ENCODE measurements around the gene NADSYN1.

Gene NADSYN1

DNA sequence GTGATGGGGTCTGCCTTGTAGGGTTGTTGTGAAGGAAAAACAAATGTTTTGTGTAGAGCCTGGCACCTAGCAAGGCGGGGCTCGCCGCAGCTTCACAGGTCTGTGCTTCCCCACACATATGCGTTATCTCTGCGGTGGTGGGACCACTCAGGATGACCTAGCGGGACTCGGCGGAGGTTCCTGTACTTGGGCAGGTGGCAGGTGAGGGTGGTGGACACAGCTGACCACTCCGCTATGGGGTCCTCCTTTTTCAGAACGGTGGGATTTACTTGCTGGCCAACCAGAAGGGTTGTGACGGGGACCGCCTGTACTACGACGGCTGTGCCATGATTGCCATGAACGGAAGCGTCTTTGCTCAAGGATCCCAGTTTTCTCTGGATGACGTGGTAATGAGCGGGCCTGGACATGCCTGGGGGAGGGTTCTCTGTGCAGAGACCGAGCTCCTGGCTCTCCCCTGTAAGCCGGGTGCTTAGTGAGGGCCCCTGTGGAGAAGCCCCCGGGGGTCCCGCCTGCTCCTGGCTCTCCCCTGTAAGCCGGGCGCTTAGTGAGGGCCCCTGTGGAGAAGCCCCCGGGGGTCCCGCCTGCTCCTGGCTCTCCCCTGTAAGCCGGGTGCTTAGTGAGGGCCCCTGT lies 21.3 kb downstream of the NADSYN1 start:
- DNase-seq: no peak

- DNase-seq: no peak
These were observed 21.9 kb downstream of the NADSYN1 start for GRCh38 chr11:71474771-71475483.

GRCh38 chr11:71476031-71476430 lies 23.0 kb downstream of the NADSYN1 start:
- no peak for DNase-seq

GRCh38 chr11:71476926-71477640 lies 24.1 kb downstream of the NADSYN1 start:
- no peak for DNase-seq

GRCh38 chr11:71477641-71478527 lies 24.9 kb downstream of the NADSYN1 start:
- DNase-seq: no peak

GRCh38 chr11:71478528-71478840 lies 25.5 kb downstream of the NADSYN1 start:
- DNase-seq: no peak

- no peak for DNase-seq
These were observed 28.3 kb downstream of the NADSYN1 start for GRCh38 chr11:71481101-71481960.

- no peak for DNase-seq
These were observed 29.2 kb downstream of the NADSYN1 start for GRCh38 chr11:71482216-71482615.

- no peak for DNase-seq
These were observed 29.9 kb downstream of the NADSYN1 start for GRCh38 chr11:71482746-71483364.

GRCh38 chr11:71483692-71484091 lies 30.7 kb downstream of the NADSYN1 start:
- DNase-seq: no peak

- DNase-seq: no peak
These were observed 31.5 kb downstream of the NADSYN1 start for GRCh38 chr11:71484248-71485062.

DNA sequence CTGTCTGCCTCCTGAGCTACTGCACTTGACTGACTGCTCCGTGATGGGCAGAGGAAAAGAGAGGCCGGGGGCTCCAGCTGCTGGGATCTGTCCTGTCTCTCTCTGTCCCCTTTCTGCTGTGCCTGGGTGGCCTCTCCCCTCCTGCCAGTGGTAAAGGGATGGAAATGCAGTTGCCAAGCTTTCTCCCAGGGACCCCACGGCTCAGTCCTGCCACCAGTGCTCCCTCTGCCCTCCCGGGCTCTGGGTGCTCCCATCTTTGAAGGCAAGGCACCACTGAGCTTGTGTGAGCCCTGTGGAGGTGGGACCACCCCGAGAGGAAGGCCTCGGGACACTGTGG lies 32.0 kb downstream of the NADSYN1 start:
- no peak for DNase-seq

GRCh38 chr11:71485466-71485865 lies 32.5 kb downstream of the NADSYN1 start:
- no peak for DNase-seq

- no peak for DNase-seq
These were observed 33.3 kb downstream of the NADSYN1 start for GRCh38 chr11:71486320-71486719.

DNA sequence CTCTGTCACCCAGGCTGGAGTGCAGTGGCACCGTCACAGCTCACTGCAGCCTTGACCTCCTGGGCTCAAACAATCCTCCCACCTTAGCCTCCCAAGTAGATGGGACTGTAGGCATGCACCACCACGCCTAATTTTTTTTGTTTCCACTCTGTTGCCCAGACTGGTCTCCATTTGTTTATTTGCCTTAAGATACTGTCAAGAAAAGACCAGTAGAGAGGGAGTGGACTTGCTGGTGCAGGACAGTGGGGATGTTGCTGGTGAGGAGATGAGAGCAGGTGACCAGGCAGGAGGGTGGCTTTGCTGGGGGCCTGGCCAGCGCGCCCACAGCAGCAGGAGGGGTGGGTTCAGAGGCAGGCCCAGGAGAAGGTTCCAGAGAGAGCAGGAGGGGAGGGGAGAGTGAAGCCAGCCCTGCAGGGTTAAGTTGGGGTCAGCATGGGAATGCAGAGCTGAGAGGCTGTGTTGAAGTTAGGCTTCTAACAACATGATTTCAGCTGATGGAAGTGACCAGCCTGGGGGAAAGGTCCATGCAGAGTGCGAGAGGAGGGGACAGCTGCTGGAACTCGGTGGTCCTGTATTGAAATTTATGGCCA lies 35.8 kb downstream of the NADSYN1 start:
- no peak for DNase-seq

DNA sequence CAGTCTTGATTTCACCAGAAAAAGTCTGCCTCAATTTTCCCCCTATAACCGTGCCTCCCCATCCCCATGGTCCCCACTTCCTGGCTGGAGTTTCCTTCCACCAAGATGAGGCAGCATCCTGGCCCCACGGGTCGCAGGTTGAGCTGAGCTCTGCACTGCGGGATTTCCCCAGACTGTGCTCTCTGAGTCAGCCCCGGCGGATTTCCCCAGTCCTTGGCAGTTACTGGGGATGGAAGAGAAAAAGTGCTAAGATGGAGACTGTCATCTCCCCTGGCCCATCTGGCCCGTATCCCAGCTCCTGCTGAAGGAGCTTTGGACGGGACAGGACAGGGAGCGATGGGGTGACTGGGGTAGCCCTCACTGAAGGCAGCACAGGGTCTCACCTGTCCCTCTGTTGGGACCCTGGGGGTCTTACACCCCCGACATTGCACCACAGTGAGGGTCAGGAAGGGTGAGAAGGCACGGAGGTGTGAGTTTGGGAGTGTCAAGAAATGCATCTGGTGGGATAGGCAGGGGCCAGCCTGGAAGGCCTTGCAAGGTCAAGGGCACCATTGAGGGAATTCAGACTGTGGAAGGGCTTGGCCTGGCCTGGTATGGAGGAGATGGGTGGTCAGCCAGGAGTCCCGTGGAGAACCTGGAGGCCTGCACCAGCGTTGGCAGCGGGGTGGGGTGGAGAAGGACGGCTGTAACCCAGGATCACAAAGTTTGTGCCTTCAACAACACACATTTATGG lies 36.5 kb downstream of the NADSYN1 start:
- no peak for DNase-seq

GRCh38 chr11:71490044-71490730 lies 37.2 kb downstream of the NADSYN1 start:
- no peak for DNase-seq

GRCh38 chr11:71490731-71491390 lies 37.9 kb downstream of the NADSYN1 start:
- DNase-seq: no peak

- DNase-seq: no peak
These were observed 38.5 kb downstream of the NADSYN1 start for GRCh38 chr11:71491531-71491930.
